ENCODE results near the gene IKZF1.

GRCh38 chr7:50304129-50304910 is at the start of gene IKZF1:
- TF ChIP-seq EZH2 (IDR thresholded peaks at IDR 0.05; ENCODE audit: borderline replicate concordance, low read depth, low read length) (no peak), ATF2 (CRISPR knock-in tag; IDR thresholded peaks at IDR 0.05) (no peak), RAD21 (CRISPR knock-in tag; conservative IDR thresholded peaks at IDR 0.05 in 1 of 2, IDR thresholded peaks at IDR 0.05 in 1 of 2) (no peak; a peak in 1 of 4 replicates), POLR2A (conservative IDR thresholded peaks at IDR 0.05) (no peak), FOXP1 (CRISPR knock-in tag; IDR thresholded peaks at IDR 0.05) (no peak), ZNF24 (IDR thresholded peaks at IDR 0.05) (no peak), ARID4B (CRISPR knock-in tag; IDR thresholded peaks at IDR 0.05) (peak; percentile 45; the same call in 1 of the 2 replicates), SMARCC2 (IDR thresholded peaks at IDR 0.05; ENCODE audit: low read depth) (no peak)
